AG04450 (cell line): ENCODE data around the gene PGAM1. TPM values are rescaled to one million over a fixed set of nuclear protein-coding genes. Genes with fewer than 3 reads are reported as not detected.

Experiments used
- CTCF ChIA-PET: fragments of 300-600, 350-600 bp; formaldehyde crosslinking; extraction: SDS; loops from one replicate; lab custom pipeline; 2022; ENCODE audit warnings: antibody characterized with exemption, inconsistent platforms; lab: Charles Lee
- POLR2A ChIA-PET: fragments of 350-600 bp; formaldehyde crosslinking; extraction: SDS; loops from one replicate; lab custom pipeline; 2021; ENCODE audit warnings: antibody characterized with exemption, inconsistent platforms; lab: Yijun Ruan, JAX
- DNase-seq: peaks from one replicate; pipeline ENCODE4 v3.0.0-alpha.2; 2011; ENCODE audit warnings: low read depth, low spot score
- H3K27ac ChIP-seq: one replicate; pipeline ENCODE4 v1.5.1; 2012; ENCODE audit warnings: low read depth, low read length, control low read depth
- H3K27me3 ChIP-seq: one replicate; pipeline ENCODE4 v1.6.0; 2012; ENCODE audit warnings: low read length; ENCODE audit not compliant: control insufficient read depth, insufficient read depth
- H3K4me3 ChIP-seq: 2 replicates; pipeline ENCODE4 v1.5.1; 2011; ENCODE audit warnings: mild to moderate bottlenecking, low read depth, low read length, control low read depth
- H3K9me3 ChIP-seq: 2 replicates; pipeline ENCODE4 v1.5.1; 2012; ENCODE audit warnings: low read length; ENCODE audit not compliant: control insufficient read depth, insufficient read depth
- CTCF ChIP-seq: IDR thresholded peaks from 2 replicates; pipeline ENCODE4 v1.5.1; 2011; ENCODE audit warnings: low read depth, low read length, control low read depth, inconsistent platforms
- polyA plus RNA-seq: library from polyadenylated mRNA; depleted of rRNA; stranded (reverse); fragments of >200 nt; gene quantifications from 2 replicates; pipeline ENCODE4 v1.2.3, GENCODE V29; 2011

The PGAM1 gene
- polyA plus RNA-seq, 1 experiment: 452 TPM

GRCh38 chr10:97459933-97460332, 33.9 kb downstream of the PGAM1 start:
- TF ChIP-seq CTCF: no peak
- Histone ChIP-seq H3K4me3 (no peak overlapping the region), H3K9me3 (no peaks in the 10 kb centered on the region), H3K27me3 (no peaks in the 10 kb centered on the region), H3K27ac (no peak overlapping the region)
- POLR2A ChIA-PET: no interaction called here
- DNase-seq: no peak
- CTCF ChIA-PET: no interaction called here

- ChIA-PET CTCF (interaction anchor here (0.6 to 2.9 kb wide), 2 partner anchors 82 to 91 kb away, joined by 4 to 27 read pairs; no protein-coding TSS in a partner anchor), POLR2A (no interaction called here)
- H3K27me3 ChIP-seq: no peaks in the 10 kb centered on the region
- peak overlapping the region; percentile 21 for H3K27ac ChIP-seq
- TF ChIP-seq CTCF: no peak
- H3K4me3 ChIP-seq: no peak overlapping the region
- H3K9me3 ChIP-seq: no peaks in the 10 kb centered on the region
- DNase-seq: no peak
Observed at GRCh38 chr10:97462309-97462708, 36.3 kb downstream of the PGAM1 start.

DNA sequence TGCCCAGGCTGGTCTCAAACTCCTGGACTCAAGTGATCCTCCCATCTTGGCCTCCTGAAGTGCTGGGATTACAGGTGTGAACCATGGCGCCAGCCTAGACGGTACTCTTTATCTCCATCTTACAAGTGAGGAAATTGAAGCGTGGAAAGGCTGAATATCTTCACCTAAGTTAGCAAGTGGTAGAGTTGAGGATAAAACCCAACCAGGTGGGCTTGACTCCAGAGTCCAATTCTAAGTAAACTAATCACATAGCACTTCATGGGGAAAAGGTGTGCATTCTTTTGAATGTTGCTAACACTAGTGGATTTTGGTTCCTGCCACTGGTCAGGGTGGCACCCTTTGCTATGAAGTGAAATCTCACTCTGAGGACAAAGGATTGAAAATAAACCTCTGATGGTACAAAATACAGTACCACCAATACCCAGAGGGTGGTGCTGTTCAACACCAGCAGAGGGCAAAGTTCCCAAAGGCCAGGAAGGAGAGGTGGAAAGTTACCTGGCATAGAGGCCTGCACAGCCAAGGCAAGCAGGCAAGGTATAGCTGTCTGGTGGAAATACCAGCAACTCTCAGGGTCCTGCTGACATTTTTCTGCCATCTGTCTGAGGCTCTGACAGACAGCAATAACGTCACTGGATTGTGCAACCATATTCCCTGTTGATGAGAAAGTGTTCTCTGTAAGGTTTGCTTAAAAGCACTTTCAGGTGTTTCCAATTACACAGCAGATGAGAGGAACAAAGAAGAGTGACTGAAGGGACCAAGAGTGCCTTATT, 37.6 kb downstream of the PGAM1 start:
- no peak for DNase-seq
- no peak overlapping the region for H3K4me3 ChIP-seq
- H3K27ac ChIP-seq: peak overlapping the region; percentile 61
- TF ChIP-seq CTCF: peak; percentile 88
- CTCF ChIA-PET: interaction anchor here (0.6 to 4.2 kb wide), 23 partner anchors 9 to 268 kb away, joined by 3 to 44 read pairs (median 4); no protein-coding TSS in a partner anchor
- no peaks in the 10 kb centered on the region for H3K9me3 ChIP-seq
- H3K27me3 ChIP-seq: no peaks in the 10 kb centered on the region
- POLR2A ChIA-PET: no interaction called here

- Histone ChIP-seq H3K4me3 (no peak overlapping the region), H3K27me3 (no peaks in the 10 kb centered on the region), H3K27ac (peak overlapping the region; percentile 61), H3K9me3 (no peaks in the 10 kb centered on the region)
- ChIA-PET CTCF (interaction anchor here (0.5 to 4.2 kb wide), 23 partner anchors 9 to 267 kb away, joined by 3 to 44 read pairs (median 4); no protein-coding TSS in a partner anchor), POLR2A (no interaction called here)
- TF ChIP-seq CTCF: no peak
- no peak for DNase-seq
Observed at GRCh38 chr10:97464226-97464625, 38.2 kb downstream of the PGAM1 start.

- H3K27me3 ChIP-seq: no peaks in the 10 kb centered on the region
- H3K9me3 ChIP-seq: no peaks in the 10 kb centered on the region
- H3K27ac ChIP-seq: no peak overlapping the region
- ChIA-PET POLR2A (no interaction called here), CTCF (interaction anchor here (0.6 to 4.2 kb wide), 5 partner anchors 14 to 146 kb away, joined by 3 to 44 read pairs (median 4); no protein-coding TSS in a partner anchor)
- no peak for DNase-seq
- no peak for TF ChIP-seq CTCF
- H3K4me3 ChIP-seq: no peak overlapping the region
Observed at GRCh38 chr10:97465982-97466381, 40.0 kb downstream of the PGAM1 start.
